NCI-H1436 treated with DMSO at 0.1 percent for 48 hours (cell line): ENCODE measurements around the gene RNF7.
"Not testable (repeated sequence)": the region's sequence is repeated elsewhere in the genome, so short reads cannot be mapped to it uniquely, and the experiment has no call there.

Experiments used
- DNase-seq: peaks from one replicate; lab custom pipeline; 2025; lab: John Stamatoyannopoulos, UW

Gene RNF7

GRCh38 chr3:141735770-141736465, 2.2 kb upstream of the RNF7 start:
- DNase-seq = no peak

- no peak for DNase-seq
Observed at GRCh38 chr3:141737093-141737492, 1.0 kb upstream of the RNF7 start.

- no peak for DNase-seq
Observed at GRCh38 chr3:141737678-141738021, 448 bp upstream of the RNF7 start.

- no peak for DNase-seq
Observed at GRCh38 chr3:141738891-141739363, 829 bp downstream of the RNF7 start.

DNA sequence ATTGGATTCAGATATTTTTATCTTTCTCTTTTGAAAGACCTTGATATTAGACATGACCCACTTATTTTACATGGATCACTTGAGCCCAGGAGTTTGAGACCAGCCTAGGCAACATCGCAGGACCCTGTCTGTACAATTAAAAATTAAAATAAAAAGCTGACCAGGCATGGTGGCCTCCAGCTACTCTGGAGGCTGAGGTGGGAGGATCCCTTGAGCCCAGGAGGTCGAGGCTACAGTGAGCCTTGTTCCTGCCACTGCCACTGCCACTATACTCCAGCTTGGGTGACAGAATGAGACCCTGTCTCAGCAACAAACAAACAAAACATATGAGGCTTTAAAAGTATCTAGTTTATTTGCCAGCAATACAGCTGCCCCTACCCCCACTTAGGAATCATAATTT, 1.6 kb downstream of the RNF7 start:
- no peak for DNase-seq

DNA sequence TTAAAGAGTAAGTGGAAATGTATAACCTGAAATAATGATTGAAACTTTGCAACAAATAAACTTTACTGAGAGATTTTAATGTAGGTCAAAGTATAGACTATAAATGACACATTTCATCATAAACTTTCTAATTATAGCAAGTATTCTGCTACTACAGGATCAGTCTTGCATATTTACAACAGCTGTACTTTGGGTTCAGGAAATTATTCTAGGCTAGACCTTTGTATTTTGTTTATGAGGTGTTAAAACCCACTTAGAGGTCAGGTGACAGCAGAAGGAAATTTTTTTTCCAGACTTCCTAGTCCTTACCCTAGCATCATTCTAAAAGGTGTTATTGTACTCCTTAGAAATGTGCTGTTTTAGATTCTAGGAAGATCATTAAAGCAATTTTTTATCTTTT, 2.3 kb downstream of the RNF7 start:
- no peak for DNase-seq

GRCh38 chr3:141743305-141743704, 5.2 kb downstream of the RNF7 start:
- no peak for DNase-seq

DNA sequence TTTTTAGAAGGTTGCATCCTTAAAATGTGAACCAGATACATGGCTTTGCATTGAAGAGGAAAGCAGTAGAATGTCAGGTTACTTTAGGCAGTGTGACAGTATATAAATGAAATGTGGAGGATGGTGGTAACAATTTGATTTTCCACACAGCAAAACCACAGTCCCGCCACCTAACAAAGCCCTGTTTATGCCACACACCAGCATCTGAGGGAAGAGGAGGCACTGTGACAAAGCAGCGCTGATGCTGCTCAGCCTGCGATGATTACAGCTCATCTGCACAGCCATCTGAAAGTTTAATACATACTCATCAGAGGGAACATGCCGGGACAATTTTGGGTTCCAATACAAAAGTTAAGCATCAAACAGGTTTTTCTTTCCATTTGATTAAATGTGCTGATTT, 8.9 kb downstream of the RNF7 start:
- no peak for DNase-seq

DNA sequence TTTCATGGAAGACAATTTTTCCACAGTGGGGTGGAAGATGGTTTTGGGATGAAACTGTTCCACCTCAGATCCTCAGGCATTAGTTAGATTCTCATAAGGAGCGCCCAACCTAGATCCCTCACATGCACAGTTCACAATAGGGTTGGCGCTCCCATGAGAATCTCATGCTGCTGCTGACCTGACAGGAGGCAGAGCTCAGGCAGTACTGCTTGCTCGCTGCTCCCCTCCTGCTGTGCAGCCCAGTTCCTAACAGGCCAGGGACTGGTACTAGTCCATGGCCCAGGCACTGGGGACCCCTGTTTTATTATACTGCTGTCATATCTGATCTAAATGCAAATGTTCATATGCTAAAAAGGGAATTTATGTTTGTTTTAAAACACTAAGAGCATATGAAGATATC, 15.3 kb downstream of the RNF7 start:
- no peak for DNase-seq

DNA sequence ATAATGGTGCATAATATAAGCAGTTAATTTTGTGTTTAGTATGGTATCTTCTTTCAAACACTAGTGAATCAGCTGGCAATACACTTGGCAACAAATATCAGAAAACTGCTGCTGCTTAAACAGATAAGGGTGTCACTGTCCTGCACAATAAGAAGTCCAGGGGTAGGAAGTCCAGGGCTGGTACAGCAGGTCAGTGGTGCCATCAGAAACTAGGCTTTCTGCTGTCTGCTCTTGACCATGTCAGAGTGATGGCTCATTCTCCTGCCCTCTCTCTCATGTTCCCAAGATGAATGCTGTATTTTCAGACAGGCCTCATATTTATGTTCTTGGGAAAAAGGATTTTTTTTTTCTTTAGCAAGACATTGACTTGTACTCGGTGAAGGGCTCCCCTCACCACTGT, 15.9 kb downstream of the RNF7 start:
- no peak for DNase-seq

DNA sequence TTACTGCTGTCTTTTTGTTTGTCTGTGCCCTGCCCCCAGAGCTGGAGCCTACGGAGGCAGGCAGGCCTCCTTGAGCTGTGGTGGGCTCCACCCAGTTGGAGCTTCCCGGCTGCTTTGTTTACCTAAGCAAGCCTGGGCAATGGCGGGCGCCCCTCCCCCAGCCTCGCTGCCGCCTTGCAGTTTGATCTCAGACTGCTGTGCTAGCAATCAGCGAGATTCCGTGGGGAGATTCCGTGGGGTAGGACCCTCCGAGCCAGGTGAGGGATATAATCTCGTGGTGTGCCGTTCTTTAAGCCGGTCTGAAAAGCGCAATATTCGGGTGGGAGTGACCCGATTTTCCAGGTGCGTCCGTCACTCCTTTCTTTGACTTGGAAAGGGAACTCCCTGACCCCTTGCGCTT, 24.5 kb downstream of the RNF7 start:
- DNase-seq = not testable (repeated sequence)

DNA sequence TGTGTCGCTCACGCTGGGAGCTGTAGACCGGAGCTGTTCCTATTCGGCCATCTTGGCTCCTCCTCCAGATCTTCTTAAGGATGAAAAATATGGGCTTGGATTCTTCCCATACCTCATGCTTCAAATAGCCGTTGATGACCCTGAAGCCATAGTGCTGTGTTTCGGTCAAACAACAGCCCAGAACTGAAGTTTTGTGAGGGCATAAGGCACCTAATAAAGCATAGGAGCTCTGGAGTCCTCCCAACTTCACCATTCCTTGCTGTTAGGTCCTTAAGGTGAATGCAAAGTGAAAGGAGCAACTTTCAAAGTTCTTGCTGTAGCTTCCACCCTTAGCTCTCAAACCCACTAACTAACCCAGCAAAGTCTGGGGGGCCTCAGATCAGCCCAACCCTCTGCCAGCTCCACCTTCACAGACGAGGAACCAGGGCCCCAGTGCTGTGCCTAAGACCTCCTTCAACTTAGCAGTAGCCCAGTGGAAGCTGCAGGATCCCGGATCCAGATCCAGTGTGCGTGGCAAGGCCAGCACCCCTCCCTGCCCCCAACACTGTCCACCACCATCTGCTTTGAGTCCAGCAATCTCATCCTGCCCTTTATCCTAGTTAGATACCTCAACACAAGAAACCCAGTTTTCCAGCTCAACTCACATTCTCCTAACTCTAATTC, 25.1 kb downstream of the RNF7 start, which contains the start of gene GRK7:
Gene GRK7, plus strand, starts transcription at position 321 of the 663 bp plus-strand sequence. CDS start 14,877 bp downstream, outside the sequence.
- no peak for DNase-seq

DNA sequence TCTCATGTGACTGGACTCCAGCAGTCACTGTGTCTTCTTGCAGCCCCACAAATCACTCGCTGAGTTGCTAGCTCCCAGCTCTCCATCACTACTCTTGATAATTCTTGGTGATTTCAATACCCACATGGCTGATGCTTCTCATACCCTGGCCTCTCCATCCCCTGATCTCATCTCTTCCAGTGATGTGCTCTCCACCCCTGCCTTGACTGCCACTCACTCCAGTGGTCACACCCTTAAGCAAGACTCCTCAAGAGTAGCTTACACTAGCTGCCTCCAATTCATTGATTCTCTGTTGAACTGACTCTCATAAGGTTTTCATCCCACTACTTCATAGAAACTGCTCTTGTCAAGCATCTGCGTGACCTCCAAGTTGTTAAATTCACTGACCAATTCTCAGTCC, 25.9 kb downstream of the RNF7 start:
- DNase-seq = no peak

GRCh38 chr3:141764465-141764864, 26.4 kb downstream of the RNF7 start:
- DNase-seq = no peak

DNA sequence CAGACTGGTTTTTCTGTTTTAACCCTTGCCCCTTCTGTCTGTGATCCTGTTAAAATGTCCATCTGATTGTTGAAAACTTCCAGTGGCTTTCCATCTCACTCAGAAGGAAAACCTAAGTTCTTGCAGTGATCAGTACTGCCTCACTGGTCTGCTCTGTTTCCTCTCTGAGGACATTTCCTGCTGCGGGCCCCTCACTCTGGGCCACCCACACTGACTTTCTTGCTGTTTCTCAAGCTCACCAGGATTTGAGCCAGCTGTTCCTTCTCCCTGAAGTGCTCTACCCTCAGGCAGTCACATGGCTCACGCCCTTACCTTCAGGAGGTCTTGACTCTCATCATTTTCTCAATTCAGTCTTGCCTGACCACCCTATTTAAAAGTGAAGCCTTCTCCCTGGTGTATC, 26.9 kb downstream of the RNF7 start:
- no peak for DNase-seq

GRCh38 chr3:141767066-141767465, 29.0 kb downstream of the RNF7 start:
- no peak for DNase-seq

DNA sequence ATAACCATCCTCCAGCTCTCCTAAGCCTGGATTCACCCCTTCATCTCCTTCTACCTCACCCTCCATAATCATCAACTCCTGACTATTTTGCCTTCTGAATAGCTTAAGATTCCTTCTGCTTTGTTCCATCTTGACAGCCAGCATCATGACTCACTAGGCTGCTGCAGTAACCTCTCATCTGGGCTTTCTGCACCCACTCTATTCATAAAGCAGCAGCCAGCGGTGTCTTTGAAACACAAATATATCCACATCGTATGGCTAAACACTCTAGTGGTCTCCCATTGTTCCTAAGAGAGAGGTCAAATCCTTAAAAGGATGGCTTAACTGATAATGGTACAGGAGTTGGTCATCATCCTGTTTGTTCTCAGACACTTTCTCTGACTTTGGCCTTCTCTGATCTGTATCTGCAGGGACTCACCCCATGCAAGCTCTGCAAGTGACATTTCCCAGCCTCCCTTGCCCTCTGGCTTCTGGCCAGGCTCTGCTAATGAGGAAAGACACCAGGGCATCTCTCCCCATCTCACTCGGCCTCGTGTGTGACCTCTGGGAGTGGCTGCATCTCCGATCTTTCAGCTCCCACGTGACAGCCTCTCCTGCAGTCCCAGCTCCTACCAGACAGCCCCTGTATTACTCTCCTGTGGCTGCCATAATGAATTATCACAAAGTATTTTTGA, 31.3 kb downstream of the RNF7 start:
- no peak for DNase-seq

- DNase-seq = no peak
Observed at GRCh38 chr3:141773676-141774075, 35.6 kb downstream of the RNF7 start.

DNA sequence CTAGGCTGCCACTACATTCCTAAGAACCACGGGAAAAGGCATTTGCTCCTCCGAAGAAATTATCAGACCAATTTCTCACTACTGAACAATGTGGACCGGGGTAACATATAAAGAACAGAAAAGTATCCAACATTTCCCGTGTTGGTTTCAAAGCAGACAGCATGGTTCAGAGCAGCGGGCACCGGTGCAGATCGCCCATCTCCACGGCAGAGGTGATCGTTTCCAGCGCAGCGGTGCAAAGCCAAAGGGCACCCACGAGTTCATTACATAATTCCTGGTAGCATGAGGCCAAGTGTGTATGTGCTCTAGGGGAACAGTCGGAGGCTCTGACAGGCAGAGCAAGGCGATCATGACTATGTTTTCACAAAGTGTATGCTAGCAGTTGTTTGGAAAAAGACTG, 38.3 kb downstream of the RNF7 start:
- DNase-seq = no peak

DNA sequence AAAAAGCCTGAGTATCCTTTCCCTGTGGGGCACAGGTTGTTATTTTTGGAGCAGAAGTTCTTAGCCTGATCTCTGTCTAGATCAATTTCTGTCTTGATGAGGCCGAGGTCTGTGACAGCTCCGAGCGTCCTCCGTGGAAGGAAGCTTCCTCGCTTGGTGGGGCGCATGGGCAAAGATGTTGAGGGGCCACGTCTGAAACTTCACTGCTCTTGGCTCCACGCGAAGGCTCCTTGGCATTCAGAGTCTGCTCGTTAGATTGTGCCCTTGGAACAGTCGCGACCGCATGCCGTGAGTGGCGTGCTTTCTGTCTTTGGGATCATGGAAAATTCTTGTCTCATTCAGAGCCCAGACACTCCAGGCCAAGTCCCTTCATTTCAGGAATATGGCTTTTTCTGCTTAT, 38.8 kb downstream of the RNF7 start:
- DNase-seq = no peak

- no peak for DNase-seq
Observed at GRCh38 chr3:141777957-141778813, 40.1 kb downstream of the RNF7 start.

- DNase-seq = no peak
Observed at GRCh38 chr3:141779667-141780066, 41.6 kb downstream of the RNF7 start.
